HUDEP-2 (cell line): Measurements from ENCODE around the gene ATP13A1.

Experiments
- DNase-seq, 76 experiments: peaks; one replicate each; lab custom pipeline; 2025; ENCODE audit not compliant: unreplicated experiment in 76 of 76; lab: John Stamatoyannopoulos, UW

ATP13A1 gene

DNA sequence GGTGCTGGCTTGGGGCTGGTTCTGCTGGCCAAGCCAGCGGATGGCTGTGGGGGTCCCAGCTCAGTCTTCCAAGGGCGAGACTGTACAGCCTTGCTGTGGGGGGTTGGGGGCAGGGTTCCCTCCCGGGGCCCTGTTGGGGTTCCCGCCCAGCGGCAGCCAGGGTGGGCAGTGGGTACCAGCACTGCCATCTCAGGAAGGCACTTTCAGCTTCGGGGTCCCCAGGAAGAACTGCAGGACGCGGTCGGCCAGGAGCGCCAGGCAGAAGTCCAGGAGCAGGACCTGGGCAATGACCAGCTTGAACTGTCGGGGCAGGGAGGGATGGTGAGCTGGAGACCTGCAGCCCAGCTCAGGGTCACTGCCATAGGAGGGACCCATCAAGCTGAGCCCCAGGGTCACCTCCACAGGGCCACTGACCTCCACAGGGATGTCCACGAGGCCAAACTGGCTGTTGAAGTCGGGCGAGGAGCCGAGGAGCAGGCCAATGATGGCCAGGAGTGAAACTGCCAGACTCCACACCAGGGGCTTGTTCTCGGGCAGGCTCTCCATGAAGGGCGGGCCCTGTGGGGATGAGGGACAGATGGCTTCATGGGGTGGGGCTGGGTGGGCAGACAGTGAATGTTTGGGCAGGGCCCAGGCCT, 18.1 kb downstream of the ATP13A1 start:
- no peak for DNase-seq

GRCh38 chr19:19644054-19644388, 19.5 kb downstream of the ATP13A1 start:
- no peak for DNase-seq

- DNase-seq, result peak in 65 of 76 experiments; percentile 12 to 87 (median 68)
Measured at GRCh38 chr19:19643158-19644053, 20.1 kb downstream of the ATP13A1 start, which contains the start of gene GMIP. Gene GMIP (minus strand): TSS chr19:19643657. CDS start chr19:19643529, 128 bp downstream.

GRCh38 chr19:19642506-19643157, 20.8 kb downstream of the ATP13A1 start:
- peak in 5 of 76 experiments; percentile 18 to 38 (median 29) for DNase-seq

DNA sequence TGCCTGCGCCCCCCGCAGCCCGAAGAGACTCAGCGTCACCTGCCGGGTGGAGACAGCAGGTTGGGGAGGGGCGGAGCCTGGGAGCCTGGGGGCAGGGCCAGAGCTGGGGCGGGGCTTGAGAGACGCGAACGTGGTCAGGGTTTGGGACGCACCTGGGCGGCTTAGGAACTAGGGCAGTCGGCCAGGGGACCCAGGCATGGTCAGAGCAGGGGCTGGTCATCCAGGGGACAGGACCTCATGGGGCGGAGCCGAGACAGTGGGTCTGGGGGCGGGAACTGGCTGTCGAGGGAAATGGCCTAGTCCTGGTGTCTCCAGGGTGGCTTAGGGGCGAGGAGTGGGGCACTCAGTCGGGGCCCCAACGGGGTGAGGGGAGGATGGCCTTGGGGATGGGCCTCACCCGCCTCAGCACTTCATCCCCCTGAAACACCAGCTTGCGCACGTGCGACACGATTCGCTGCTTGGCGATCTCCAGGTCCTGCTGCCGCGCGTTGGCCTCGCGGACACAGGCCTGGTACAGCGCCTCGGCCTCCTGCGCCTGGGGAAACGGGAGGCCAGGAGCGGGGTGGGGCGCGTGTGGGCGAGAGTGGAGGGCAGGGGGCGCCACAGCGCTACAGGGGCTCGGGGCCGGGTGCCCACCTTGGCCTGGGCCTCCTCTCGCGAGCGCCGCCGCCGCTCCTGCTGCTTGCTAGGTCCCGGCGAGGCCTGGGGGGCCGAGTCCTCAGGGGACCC, 25.8 kb downstream of the ATP13A1 start:
- DNase-seq, result no peak

DNA sequence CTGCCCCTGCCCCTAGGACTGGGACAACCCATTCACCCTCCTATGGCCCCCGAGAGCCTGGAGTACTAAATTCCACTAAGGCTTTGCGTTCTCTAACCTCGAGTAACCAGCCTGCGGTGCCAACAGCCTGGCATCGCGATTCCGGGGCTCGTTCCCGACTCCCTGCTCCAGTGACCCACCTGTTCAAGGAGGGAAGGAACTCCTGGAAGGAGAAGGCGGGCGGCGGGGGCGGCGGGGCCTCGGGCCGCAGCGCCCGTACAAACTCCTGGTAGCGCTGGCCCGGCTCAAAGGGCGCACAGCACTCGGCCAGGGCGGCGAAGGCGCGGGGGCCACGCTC, 26.3 kb downstream of the ATP13A1 start:
- no peak for DNase-seq

DNA sequence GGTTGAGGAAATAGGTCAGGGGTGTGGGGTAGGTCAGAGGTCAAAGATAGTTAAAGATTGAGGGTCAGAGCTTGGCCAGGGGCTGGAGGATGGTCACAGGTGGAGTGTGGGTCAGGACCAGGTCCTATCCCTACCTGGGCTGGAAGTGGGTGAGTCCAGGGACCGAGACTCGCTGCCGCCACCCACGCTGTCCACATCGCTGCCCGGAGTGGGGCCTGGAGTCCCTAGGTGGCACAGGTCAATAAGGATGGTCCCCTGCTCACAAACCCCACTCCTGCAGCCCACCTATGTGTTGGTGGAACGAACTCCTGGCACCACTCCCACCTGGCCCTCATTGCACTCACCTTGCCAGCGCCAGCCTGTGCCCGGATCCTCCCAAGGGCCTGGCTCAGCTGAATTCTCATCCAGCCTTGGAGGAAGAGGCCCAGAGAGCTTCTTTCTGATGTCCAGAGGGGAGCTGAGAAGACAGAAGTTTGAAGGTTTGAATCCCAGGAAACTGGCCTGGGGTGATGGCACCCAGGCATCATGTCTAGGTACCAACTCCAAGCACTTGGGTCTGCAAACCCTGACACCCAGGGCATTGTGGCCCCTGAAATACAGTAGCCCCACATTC, 26.8 kb downstream of the ATP13A1 start:
- no peak for DNase-seq

GRCh38 chr19:19635313-19635702, 28.2 kb downstream of the ATP13A1 start:
- DNase-seq, result no peak

- no peak for DNase-seq
Measured at GRCh38 chr19:19634516-19635312, 28.8 kb downstream of the ATP13A1 start.

GRCh38 chr19:19633711-19634515, 29.6 kb downstream of the ATP13A1 start:
- no peak for DNase-seq

DNA sequence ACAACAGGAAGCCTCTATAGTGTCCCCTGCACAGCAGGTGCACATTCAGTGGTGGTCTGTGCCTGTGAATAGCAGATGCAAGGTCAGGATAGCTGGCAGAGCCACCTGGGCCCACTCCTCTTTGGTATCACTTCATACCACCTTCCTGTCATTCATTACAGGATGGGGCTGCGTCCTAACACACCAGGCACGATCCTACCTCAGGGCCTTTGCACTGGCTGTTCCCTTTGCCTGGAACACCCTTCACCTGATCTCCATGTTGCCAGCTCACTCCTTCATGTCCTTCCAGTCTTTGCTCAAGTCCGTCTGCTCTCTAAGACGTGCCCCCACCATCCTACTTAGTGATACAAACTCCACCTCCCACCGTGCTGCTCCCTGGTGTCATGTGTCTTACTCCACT, 30.8 kb downstream of the ATP13A1 start:
- DNase-seq, result no peak

GRCh38 chr19:19631346-19631745, 32.1 kb downstream of the ATP13A1 start:
- no peak for DNase-seq

DNA sequence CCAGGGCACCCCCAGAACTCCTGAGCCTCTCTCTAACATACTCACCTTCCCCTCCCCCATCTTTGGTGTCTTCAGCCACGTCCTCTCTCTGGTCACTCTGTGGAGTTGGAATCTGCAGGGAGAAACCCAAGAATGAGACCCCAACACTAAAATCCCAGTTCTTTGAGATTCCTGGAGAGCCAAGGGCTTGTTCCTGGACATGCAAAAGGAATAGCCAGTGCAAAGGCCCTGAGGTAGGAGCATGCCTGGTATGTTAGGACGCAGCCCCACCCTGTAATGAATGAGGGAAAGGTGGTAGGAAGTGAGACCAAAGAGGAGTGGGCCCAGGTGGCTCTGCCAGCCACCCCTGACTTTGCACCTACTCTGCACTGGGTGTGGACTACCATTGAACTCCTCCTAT, 33.0 kb downstream of the ATP13A1 start:
- DNase-seq, result no peak

- DNase-seq, result no peak
Measured at GRCh38 chr19:19630062-19630414, 33.4 kb downstream of the ATP13A1 start.

- no peak for DNase-seq
Measured at GRCh38 chr19:19628501-19629134, 34.9 kb downstream of the ATP13A1 start.

- no peak for DNase-seq
Measured at GRCh38 chr19:19627621-19628500, 35.6 kb downstream of the ATP13A1 start, which contains the start of gene LPAR2. Gene LPAR2 (minus strand): TSS chr19:19628220. CDS start chr19:19627275, 945 bp downstream.
